Measurements from ENCODE around the gene ZBTB34.

Gene ZBTB34

DNA sequence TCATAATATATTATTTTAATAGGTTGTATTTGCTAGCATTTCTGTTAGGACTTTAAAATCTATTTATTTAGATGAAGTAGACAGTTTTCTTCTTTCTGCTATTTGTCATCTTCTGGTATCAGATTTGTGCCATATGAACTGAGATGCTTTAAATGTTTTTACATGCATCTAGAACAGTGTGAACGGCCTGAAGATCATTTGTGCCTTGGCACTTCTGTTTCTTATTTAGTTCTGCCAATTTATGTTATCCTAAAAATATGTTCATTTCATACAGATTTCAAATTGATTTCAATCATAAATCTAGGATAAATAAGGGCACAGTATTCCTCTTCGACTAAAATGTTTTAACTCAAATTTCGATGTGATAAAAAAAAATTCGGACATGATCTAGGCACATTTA is 16.1 kb downstream of the ZBTB34 start:
- DNase-seq (ENCODE audit: low spot score) = no peak

DNA sequence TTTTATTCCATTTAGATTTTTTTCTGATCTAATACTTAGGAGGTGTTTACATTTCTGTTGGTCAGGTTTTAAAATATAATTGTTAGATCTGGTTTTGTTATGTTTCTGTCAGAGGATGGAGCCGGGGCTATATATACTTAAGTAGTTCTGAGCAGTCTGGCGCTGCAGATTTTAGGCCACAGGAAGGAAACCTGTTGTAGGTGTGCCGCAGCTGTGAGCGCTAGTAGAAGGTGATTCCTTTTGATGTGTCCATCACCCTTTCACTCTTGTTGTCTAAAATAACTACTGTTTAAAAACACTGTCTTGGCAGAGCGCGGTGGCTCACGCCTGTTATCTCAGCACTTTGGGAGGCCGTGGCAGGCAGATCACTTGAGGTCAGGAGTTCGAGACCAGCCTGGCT is 17.0 kb downstream of the ZBTB34 start:
- no peak for DNase-seq (ENCODE audit: low spot score)

DNA sequence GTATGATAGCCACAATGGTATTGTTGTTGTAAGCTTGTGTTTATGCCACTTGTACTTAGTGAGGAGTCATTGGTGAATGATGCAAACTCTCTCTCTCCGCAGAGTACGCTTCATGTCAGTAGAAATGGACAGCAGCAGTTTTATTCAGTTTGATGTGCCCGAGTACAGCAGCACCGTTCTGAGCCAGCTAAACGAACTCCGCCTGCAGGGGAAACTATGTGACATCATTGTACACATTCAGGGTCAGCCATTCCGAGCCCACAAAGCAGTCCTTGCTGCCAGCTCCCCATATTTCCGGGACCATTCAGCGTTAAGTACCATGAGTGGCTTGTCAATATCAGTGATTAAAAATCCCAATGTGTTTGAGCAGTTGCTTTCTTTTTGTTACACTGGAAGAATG is 18.8 kb downstream of the ZBTB34 start:
- DNase-seq (ENCODE audit: low spot score) = no peak

GRCh38 chr9:126880226-126880946 is 19.9 kb downstream of the ZBTB34 start:
- DNase-seq (ENCODE audit: low spot score) = no peak

GRCh38 chr9:126880947-126881332 is 20.5 kb downstream of the ZBTB34 start:
- DNase-seq (ENCODE audit: low spot score) = no peak

DNA sequence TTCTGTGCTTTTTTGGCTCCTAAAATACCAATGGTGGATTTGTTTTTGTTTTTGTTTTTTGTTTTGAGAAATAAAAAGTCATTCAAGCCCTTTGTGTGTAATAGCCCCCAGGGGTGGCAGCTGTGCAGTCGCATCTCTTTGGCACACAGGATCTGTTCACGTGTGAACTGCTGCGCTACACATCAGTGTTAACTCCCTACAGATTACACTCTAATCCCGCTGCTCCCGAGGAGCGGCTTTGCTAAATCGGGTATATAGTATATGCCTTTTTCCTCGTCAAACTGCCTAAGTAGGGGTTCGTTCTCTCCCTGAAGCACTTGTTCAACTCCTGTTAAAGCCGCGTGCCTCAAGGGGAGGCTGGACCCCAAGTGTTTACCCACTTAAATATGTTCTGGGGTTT is 22.3 kb downstream of the ZBTB34 start:
- DNase-seq (ENCODE audit: low spot score) = no peak

DNA sequence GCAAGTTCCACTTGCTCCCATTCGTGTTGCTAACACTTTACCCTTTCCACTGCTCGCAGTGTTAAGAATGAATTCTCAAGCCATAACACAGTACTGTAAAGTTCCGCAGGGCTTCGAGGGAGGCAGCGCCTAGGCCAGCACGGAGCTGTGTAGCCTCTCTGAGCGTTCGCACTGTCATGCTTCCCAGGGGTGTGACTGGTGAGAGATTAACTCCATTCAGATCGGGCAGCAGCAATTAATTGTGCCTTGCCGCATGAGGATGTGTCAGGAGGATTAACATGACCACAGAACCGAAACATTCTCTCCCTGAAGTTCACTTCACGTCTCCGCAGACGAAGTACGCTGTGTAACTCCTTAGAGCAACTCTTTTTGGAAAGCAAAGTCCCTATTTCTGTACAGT is 23.2 kb downstream of the ZBTB34 start:
- DNase-seq (ENCODE audit: low spot score) = no peak

- no peak for DNase-seq (ENCODE audit: low spot score)
Observed at GRCh38 chr9:126885131-126885641, 24.7 kb downstream of the ZBTB34 start.

- DNase-seq (ENCODE audit: low spot score) = no peak
Observed at GRCh38 chr9:126886034-126886822, 25.8 kb downstream of the ZBTB34 start.

GRCh38 chr9:126886897-126887296 is 26.5 kb downstream of the ZBTB34 start:
- no peak for DNase-seq (ENCODE audit: low spot score)

GRCh38 chr9:126891676-126892075 is 31.2 kb downstream of the ZBTB34 start:
- no peak for DNase-seq (ENCODE audit: low spot score)

GRCh38 chr9:126893079-126893478 is 32.6 kb downstream of the ZBTB34 start:
- no peak for DNase-seq (ENCODE audit: low spot score)

DNA sequence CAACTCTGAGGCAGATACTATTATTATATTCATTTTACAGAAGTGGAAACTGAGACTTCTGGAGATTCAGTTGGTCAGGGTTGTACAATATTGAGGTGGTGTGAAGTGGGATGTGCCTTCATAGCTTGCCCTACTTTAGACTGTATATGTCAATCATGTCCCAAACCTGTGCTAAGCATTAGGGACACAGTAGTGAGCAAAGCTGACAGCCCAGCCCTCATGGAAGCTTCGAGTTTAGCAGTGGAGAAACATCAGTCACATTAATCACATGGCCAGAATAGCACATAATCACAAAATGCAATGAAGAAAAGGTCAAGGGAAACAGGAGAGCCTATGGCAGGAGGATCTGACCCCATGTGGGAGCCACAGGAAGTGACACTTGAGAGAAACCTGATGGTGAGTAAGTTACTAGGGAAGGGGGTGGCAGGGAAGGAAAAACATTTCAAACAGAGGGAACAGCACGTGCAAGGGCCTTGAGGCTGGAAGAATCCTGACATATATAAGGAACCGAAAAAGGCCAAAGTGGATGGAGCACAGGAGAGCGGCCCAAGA is 33.7 kb downstream of the ZBTB34 start:
- no peak for DNase-seq (ENCODE audit: low spot score)

DNA sequence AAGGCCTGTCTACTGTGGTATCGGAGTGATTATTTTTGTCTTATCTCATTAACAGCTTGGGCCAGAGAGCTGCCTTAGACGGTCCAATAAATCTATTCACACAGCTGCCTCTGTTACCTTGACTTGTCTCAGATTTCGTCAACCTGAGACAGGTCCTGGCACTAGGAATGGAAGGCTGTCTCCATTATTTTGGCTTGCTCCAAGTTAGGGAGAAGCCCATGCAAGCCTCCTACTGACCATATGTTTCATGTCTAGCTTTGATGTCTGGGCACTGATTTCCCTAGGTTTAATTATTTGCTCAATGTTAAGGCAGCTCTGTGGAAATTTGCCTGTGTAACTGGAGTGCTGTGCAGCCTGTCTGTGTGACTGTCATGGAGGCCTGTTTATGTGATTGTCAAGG is 41.8 kb downstream of the ZBTB34 start:
- DNase-seq (ENCODE audit: low spot score) = no peak

DNA sequence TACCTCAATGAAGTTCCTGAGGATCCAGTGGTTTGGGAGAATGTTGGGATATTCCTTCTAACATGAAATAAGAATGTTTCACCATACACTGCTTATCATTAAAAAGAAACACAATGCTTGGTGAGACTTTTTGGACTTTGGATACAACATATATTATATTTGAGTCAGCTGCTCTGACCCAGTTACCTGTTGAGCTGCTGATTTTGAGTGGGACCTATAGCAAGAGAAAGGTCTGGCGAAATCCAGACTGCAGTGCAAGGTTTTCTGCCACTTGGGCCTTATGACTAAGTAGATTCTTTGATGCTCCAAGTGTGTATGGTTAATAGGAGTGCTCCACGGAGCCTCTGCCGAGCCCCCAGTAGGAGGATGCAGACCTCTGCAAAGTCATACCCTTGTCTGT is 44.1 kb downstream of the ZBTB34 start:
- no peak for DNase-seq (ENCODE audit: low spot score)

- DNase-seq (ENCODE audit: low spot score) = no peak
Observed at GRCh38 chr9:126906091-126906490, 45.7 kb downstream of the ZBTB34 start.

- DNase-seq (ENCODE audit: low spot score) = no peak
Observed at GRCh38 chr9:126907058-126907457, 46.6 kb downstream of the ZBTB34 start.

DNA sequence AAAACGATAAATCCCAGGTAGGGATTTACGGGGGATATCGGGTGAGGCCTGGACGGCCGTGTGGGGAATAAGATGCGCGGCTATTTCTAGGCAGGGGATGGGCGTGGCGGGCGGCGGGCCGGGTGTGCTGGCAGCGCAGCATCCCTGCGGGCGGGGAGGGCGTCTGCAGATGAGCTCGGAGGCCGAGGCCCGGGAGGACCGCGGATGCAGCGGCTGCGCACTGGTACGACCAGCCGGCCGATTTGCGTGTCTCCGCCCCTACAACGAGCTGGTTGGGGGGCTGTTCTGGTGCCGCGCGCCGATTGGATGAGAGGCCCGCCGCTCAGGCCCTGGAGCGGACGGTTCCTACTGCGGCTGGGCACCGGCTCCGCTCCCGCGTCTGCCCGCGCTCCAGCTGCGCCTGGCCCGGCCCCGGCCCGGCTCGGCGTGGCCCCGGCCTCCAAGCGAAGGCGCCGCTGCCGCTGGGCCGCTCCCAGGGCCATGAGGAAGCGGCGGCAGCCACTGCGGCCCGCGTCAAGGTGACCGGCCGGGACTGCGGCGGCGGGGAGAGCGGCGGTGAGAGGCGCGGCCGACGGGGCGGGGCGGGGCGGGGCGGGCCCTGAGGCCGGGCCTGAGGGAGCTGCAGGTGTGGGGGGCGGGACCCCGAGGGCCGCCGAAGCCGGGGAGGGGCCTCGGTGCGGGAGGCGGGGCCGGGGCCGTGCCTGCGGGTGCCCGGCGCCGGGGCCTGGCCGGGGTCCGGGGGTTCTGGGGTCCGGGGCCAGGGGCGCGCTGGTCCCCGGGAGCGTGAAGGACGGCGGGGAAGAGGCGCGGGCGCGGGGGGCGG is 54.2 kb downstream of the ZBTB34 start, which contains the start of gene RALGPS1:
Gene RALGPS1, plus strand, starts transcription at position 325 of the 823 bp plus-strand sequence. CDS start 47,508 bp downstream, outside the sequence.
- peak; percentile 74 for DNase-seq (ENCODE audit: low spot score)

GRCh38 chr9:126915281-126915816 is 54.9 kb downstream of the ZBTB34 start:
- DNase-seq (ENCODE audit: low spot score) = no peak

- no peak for DNase-seq (ENCODE audit: low spot score)
Observed at GRCh38 chr9:126915846-126916543, 55.6 kb downstream of the ZBTB34 start.

DNA sequence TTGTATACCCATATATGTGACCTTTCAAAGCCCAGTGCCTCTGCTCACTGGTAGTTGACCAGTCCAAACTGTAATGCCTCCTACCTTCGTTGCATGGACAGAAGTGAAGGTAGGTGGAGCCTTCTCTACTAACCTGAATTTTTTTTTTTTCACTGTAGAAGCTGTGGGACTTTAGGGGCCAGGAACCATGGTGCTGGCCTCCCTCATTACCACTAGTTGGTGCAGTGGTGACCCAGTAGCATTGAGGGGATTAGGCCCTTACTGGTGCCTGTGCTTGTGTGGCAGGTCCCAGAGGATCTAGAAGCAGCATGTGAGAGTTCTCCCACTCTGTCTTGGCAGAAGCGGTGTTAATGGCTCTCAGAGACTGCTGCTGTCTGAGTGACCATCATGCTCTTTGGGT is 56.5 kb downstream of the ZBTB34 start:
- DNase-seq (ENCODE audit: low spot score) = no peak
